ELF-1 (cell line): Measurements from ENCODE around the gene AGPAT4.

Experiments used
- DNase-seq: peaks from one replicate; pipeline ENCODE4 v3.0.0-alpha.2; 2016; ENCODE audit warnings: low read depth, low spot score

AGPAT4 gene

GRCh38 chr6:161281092-161281491 lies 7.2 kb upstream of the AGPAT4 start:
- no peak for DNase-seq

- no peak for DNase-seq
These were observed 6.0 kb upstream of the AGPAT4 start for GRCh38 chr6:161279677-161280415.

- no peak for DNase-seq
These were observed 2.8 kb upstream of the AGPAT4 start for GRCh38 chr6:161276605-161277155.

GRCh38 chr6:161274898-161275297 lies 1.0 kb upstream of the AGPAT4 start:
- DNase-seq = no peak

GRCh38 chr6:161274488-161274858 lies 612 bp upstream of the AGPAT4 start:
- DNase-seq = no peak

- DNase-seq = peak; percentile 70
These were observed 548 bp downstream of the AGPAT4 start for GRCh38 chr6:161273274-161273751.

GRCh38 chr6:161272635-161273273 lies 1.1 kb downstream of the AGPAT4 start:
- DNase-seq = no peak

GRCh38 chr6:161271343-161272030 lies 2.4 kb downstream of the AGPAT4 start:
- DNase-seq = no peak

- DNase-seq = no peak
These were observed 3.7 kb downstream of the AGPAT4 start for GRCh38 chr6:161270116-161270515.

- no peak for DNase-seq
These were observed 4.6 kb downstream of the AGPAT4 start for GRCh38 chr6:161269310-161269709.

GRCh38 chr6:161268531-161269210 lies 5.2 kb downstream of the AGPAT4 start:
- no peak for DNase-seq

- DNase-seq = no peak
These were observed 7.2 kb downstream of the AGPAT4 start for GRCh38 chr6:161266513-161267230.

- DNase-seq = peak; percentile 32
These were observed 7.9 kb downstream of the AGPAT4 start for GRCh38 chr6:161265975-161266374.

- DNase-seq = no peak
These were observed 8.3 kb downstream of the AGPAT4 start for GRCh38 chr6:161265554-161265953.

- no peak for DNase-seq
These were observed 9.7 kb downstream of the AGPAT4 start for GRCh38 chr6:161264181-161264580.

- DNase-seq = no peak
These were observed 12.0 kb downstream of the AGPAT4 start for GRCh38 chr6:161261816-161262215.

- no peak for DNase-seq
These were observed 12.5 kb downstream of the AGPAT4 start for GRCh38 chr6:161261325-161261724.

- DNase-seq = no peak
These were observed 14.6 kb downstream of the AGPAT4 start for GRCh38 chr6:161259302-161259701.

- DNase-seq = no peak
These were observed 15.9 kb downstream of the AGPAT4 start for GRCh38 chr6:161257793-161258457.

GRCh38 chr6:161256407-161256806 lies 17.5 kb downstream of the AGPAT4 start:
- DNase-seq = no peak

GRCh38 chr6:161255518-161255917 lies 18.3 kb downstream of the AGPAT4 start:
- no peak for DNase-seq
